ENCODE data around the gene OR2A12.
A peak's percentile ranks its signal among the peaks of the same experiment; 100 is the strongest.
"Not testable (repeated sequence)": the region's sequence is repeated elsewhere in the genome, so short reads cannot be mapped to it uniquely, and the experiment has no call there.

OR2A12 gene

DNA sequence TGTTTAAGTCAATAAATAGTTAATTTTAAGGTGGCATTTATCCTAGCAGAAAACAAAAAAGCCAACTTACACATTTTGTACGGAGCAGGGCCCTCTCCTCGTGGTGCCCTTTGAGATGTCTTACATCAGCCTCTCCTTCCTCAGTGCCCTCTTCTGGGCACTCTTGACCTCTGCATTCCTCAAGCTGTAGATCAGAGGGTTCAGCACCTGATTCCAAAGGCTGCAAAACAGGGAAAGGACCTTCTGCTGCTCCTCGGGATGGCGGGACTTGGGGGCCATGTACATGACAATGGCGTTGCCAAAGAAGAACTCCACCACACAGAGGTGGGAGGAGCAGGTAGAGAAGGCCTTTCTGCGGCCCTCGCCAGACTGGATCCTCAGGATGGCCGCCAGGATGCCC is 32.3 kb downstream of the OR2A12 start:
- no peak for DNase-seq (ENCODE audit: low read depth)

DNA sequence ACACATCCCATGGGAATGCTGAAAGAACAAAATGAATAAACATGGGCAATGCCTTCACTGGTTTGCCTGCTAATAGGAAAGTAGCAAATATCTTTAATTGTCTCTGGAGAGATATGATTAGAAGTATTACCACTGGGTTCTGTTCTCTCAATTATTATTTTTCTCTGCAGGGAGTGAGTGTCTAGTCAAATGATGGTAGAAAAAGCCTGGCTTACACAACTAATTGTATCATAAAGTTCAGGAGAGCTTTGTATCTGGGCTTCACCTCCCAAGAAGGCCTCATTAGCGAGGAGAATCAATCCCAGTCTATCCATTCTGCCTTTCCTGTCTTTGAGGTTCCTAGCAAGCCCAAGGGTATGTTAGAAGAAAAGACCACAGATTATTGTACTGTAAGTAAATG is 36.8 kb downstream of the OR2A12 start, which contains the start of gene OR2A14:
Gene OR2A14 (plus strand): TSS at position 301 of the 400 bp plus-strand sequence. CDS start 5,937 bp downstream, outside the sequence.
- DNase-seq (ENCODE audit: low read depth): no peak

- DNase-seq (ENCODE audit: low read depth): peak; percentile 36
Observed at GRCh38 chr7:144127714-144128334, 41.7 kb downstream of the OR2A12 start.

GRCh38 chr7:144129601-144130000 is 43.5 kb downstream of the OR2A12 start:
- DNase-seq (ENCODE audit: low read depth): not testable (repeated sequence)

GRCh38 chr7:144130730-144131129 is 44.7 kb downstream of the OR2A12 start:
- no peak for DNase-seq (ENCODE audit: low read depth)

- no peak for DNase-seq (ENCODE audit: low read depth)
Observed at GRCh38 chr7:144132262-144132661, 46.2 kb downstream of the OR2A12 start.

DNA sequence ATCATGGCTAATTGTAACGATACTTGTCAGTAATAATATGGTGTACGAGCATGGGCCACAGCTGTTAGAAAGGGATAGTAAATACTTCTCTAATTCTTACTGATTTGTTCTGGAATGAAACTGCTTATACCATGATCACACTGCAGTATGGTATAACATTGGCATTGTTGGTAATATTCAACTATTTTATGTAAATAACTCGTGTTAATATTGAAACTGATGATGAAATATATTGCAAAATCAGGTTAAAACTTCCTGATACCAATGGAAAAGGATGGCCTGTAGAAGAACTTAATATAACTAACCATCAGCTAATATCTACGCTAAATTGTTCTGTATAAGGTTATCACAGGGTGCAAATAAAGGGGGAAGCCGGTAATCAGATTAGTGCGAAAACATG is 47.2 kb downstream of the OR2A12 start:
- DNase-seq (ENCODE audit: low read depth): no peak

- no peak for DNase-seq (ENCODE audit: low read depth)
Observed at GRCh38 chr7:144134116-144134515, 48.0 kb downstream of the OR2A12 start.

- no peak for DNase-seq (ENCODE audit: low read depth)
Observed at GRCh38 chr7:144137501-144137900, 51.4 kb downstream of the OR2A12 start.

- no peak for DNase-seq (ENCODE audit: low read depth)
Observed at GRCh38 chr7:144142187-144142586, 56.1 kb downstream of the OR2A12 start.

DNA sequence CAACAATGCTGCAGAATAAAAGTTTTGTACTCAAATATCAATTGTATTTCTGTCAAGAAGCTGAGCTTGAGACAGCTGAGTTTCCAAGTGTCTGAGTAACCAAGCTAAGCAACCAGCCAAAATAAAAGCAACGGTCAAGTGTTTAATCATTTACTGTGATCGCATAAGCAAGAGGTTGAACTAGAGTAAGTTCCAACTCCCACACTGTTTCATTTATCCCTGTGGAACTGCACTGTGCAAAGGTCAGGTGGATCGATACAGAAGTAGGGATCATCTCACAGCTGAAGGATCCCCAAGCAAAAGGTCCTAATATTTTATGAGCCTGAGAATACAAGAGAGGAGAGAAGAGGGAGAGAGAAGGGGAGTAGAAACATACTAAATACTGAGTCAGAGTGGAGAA is 58.3 kb downstream of the OR2A12 start:
- no peak for DNase-seq (ENCODE audit: low read depth)

DNA sequence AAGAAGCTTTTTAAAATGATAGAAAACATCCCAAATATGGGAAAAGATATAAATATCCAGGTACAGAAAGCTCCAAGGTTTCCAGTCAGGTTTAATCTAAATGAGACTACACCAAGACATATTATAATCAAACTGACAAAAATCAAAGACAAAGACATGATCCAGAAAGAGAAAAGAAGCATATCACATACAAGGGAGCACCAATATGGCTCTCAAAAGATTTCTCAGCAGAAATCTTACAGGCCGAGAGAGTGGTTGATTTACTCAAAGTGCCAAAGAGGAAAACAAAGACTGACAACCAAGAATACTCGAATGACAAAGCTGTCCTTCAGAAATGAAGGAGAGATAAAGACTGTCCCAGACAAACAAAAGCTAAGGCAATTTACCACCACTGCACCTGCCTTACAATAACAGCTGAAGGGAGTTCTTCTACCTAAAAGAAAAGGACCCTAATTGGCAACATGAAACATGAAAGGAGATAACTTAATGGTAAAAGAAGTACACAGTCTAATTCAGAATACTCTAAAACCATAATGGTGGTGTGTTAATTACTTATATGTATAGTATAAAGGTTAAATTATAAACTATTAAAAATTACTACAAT is 62.2 kb downstream of the OR2A12 start:
- DNase-seq (ENCODE audit: low read depth): no peak

Measured in CMK (cell line).